ENCODE data around the gene MRPL52.
A peak's percentile ranks its signal among the peaks of the same experiment; 100 is the strongest.

Gene MRPL52

GRCh38 chr14:22865424-22866405 lies 36.0 kb downstream of the MRPL52 start:
- Histone ChIP-seq H3K9me2 (replicated peaks; ENCODE audit: control insufficient read depth, low read length) (no peaks in the 10 kb centered on the region), H3F3A (ENCODE audit: control insufficient read depth, insufficient read depth) (peaks cover 3% of the 10 kb centered on the region; the same call in 1 of the 2 replicates), H3K4me1 (ENCODE audit: control insufficient read depth, low read length) (peaks cover 21% of the 10 kb centered on the region), H3K36me3 (ENCODE audit: control insufficient read depth, low read length) (no peaks in the 10 kb centered on the region), H3K9me3 (ENCODE audit: control insufficient read depth, insufficient read depth, low read length) (no peaks in the 10 kb centered on the region), H3K4me3 (ENCODE audit: low read length) (no peak overlapping the region), H4K20me1 (ENCODE audit: control insufficient read depth, insufficient read depth, low read depth, low read length) (no peaks in the 10 kb centered on the region), H3K27ac (ENCODE audit: low read depth, low read length) (no peak overlapping the region), H3K4me2 (ENCODE audit: low read length) (no peak overlapping the region), H3K27me3 (ENCODE audit: control insufficient read depth, low read length) (no peaks in the 10 kb centered on the region), H3K79me2 (ENCODE audit: control insufficient read depth, low read length) (no peaks in the 10 kb centered on the region)
- peak; percentile 66 for TF ChIP-seq CTCF (IDR thresholded peaks at IDR 0.05; ENCODE audit: low read depth, low read length, poor library complexity, severe bottlenecking)
- no peak for TF ChIP-seq EZH2phosphoT487 (IDR thresholded peaks at IDR 0.05; ENCODE audit: borderline replicate concordance, low read length)

DNA sequence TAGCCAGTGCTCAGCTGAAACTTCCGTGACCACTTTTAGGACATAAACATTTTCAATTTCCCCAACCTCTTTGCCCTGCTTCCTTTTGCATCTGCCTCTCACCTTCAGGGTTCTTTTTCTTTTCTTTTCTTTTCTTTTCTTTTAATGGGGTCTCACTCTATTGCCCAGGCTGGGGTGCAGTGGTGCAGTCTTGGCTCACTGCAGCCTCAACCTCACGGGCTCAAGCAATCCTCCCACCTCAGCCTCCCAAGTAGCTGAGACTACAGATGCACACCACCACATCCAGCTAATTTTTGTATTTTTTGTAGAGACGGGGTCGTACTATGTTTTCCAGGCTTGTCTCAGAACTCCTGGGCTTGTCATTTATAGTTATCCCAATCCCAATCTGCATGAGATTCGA lies 37.2 kb downstream of the MRPL52 start:
- no peaks in the 10 kb centered on the region for H4K20me1 ChIP-seq (ENCODE audit: control insufficient read depth, insufficient read depth, low read depth, low read length)
- no peaks in the 10 kb centered on the region for H3K27me3 ChIP-seq (ENCODE audit: control insufficient read depth, low read length)
- no peak overlapping the region for H3K4me2 ChIP-seq (ENCODE audit: low read length)
- peaks cover 11% of the 10 kb centered on the region for H3F3A ChIP-seq (ENCODE audit: control insufficient read depth, insufficient read depth)
- H3K79me2 ChIP-seq (ENCODE audit: control insufficient read depth, low read length), result no peaks in the 10 kb centered on the region
- H3K27ac ChIP-seq (ENCODE audit: low read depth, low read length), result no peak overlapping the region
- no peak for TF ChIP-seq EZH2phosphoT487 (IDR thresholded peaks at IDR 0.05; ENCODE audit: borderline replicate concordance, low read length)
- no peak for TF ChIP-seq CTCF (IDR thresholded peaks at IDR 0.05; ENCODE audit: low read depth, low read length, poor library complexity, severe bottlenecking)
- no peaks in the 10 kb centered on the region for H3K9me3 ChIP-seq (ENCODE audit: control insufficient read depth, insufficient read depth, low read length)
- no peaks in the 10 kb centered on the region for H3K9me2 ChIP-seq (replicated peaks; ENCODE audit: control insufficient read depth, low read length)
- H3K4me1 ChIP-seq (ENCODE audit: control insufficient read depth, low read length), result peaks cover 25% of the 10 kb centered on the region
- no peaks in the 10 kb centered on the region for H3K36me3 ChIP-seq (ENCODE audit: control insufficient read depth, low read length)
- no peak overlapping the region for H3K4me3 ChIP-seq (ENCODE audit: low read length)

- peak overlapping the region; percentile 97 for H3K4me3 ChIP-seq (ENCODE audit: low read length)
- H3K9me3 ChIP-seq (ENCODE audit: control insufficient read depth, insufficient read depth, low read length), result no peaks in the 10 kb centered on the region
- H3K27me3 ChIP-seq (ENCODE audit: control insufficient read depth, low read length), result no peaks in the 10 kb centered on the region
- H3K4me1 ChIP-seq (ENCODE audit: control insufficient read depth, low read length), result peaks cover 30% of the 10 kb centered on the region
- H4K20me1 ChIP-seq (ENCODE audit: control insufficient read depth, insufficient read depth, low read depth, low read length), result peaks cover 6% of the 10 kb centered on the region
- peaks cover 11% of the 10 kb centered on the region for H3F3A ChIP-seq (ENCODE audit: control insufficient read depth, insufficient read depth)
- no peaks in the 10 kb centered on the region for H3K9me2 ChIP-seq (replicated peaks; ENCODE audit: control insufficient read depth, low read length)
- peak overlapping the region; percentile 95 for H3K27ac ChIP-seq (ENCODE audit: low read depth, low read length)
- TF ChIP-seq EZH2phosphoT487 (IDR thresholded peaks at IDR 0.05; ENCODE audit: borderline replicate concordance, low read length) (no peak), CTCF (IDR thresholded peaks at IDR 0.05; ENCODE audit: low read depth, low read length, poor library complexity, severe bottlenecking) (no peak)
- peaks cover 21% of the 10 kb centered on the region for H3K79me2 ChIP-seq (ENCODE audit: control insufficient read depth, low read length)
- peaks cover 37% of the 10 kb centered on the region for H3K36me3 ChIP-seq (ENCODE audit: control insufficient read depth, low read length)
- H3K4me2 ChIP-seq (ENCODE audit: low read length), result peak overlapping the region; percentile 93
Measured at GRCh38 chr14:22870811-22871223, 41.1 kb downstream of the MRPL52 start.
